HG03280 (cell line): Measurements from ENCODE around the gene CSRP2.

Source experiments
- ATAC-seq: cut with Tn5 transposase; IDR thresholded peaks from one replicate; pipeline ENCODE4 v1.9.1; 2021; ENCODE audit warnings: mild to moderate bottlenecking, moderate library complexity; ENCODE audit not compliant: unreplicated experiment

Gene CSRP2

DNA sequence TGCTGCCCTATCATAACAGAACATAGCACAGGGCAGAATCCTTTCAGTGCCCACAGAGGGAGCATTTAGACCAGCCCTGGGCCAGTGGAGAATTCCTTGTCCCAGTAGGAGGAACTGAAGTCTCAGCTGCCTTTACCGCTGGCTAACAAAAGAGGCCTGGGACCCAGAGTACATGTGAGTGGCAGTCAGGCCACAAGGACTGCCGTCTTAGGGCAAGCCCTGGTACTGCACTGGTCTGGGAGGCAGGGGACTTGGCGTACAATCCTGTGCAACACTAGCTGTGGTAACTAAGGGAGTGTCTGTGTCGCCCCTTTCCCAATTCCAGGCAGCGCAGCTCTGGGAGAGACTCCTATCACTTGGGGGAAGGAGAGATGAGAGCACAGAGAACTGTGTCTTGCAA is 17.0 kb upstream of the CSRP2 start:
- no peak for ATAC-seq

DNA sequence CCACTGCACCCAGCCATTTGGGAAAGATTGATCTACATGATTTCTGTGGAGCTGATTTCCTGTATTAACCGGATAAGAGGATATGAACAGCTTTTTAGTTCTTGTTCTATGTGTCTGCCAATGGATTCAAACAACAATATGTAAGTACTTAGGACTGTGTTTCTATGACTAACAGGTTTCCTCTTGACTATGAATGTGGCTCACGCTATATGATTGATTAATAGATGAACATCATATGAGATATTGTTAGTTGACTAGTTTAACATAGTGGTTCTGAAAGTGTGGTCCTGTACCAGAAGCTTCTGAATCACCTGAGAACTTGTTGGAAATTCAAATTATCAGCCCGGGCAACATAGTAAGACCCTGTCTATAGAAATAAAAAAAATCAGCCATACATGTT is 12.8 kb upstream of the CSRP2 start:
- ATAC-seq: no peak

DNA sequence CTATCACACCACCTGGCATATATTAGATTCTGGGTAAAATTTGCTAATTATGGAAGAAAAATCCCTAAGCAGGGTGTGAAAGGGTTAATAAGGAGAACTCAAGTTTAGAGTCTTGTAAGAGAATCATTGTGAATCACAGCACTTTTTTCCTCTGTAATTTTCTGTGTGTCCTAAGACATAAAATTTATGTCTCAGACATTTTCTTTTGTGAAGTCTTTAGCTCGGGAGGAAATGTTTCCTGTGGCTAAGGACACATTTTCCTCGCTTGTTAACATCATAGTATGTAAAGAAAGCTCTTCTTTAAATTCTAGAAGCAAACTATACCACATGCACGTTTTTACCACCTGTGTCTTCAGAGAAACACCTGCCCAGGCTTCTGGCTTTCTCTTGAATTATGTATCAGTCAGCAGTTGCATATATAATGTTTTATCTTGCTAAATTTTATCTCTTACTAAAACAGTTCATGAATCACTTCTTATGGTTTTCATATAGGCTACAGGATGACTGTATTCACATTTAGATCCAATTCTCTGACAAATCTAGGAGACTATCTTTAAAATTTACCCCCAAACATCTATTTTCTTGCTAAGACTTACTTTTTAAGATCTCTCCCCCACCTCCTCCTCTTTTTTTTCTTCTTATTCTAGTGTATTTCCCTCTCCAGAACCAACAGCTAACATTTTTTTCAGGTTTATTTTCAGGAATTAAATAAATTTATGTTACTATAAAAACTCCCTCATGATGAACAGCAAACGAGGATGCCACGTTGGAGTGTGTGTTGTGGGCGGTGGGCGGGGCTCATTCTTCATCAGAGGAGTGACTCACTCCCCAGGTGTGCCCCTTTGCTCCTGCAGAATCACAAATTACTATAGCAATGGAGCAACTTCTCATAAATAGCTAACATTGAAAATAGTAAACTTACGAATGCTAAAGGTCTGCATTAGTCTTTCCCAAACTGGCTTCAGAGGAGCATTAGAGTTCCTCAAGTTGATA is 11.6 kb upstream of the CSRP2 start:
- no peak for ATAC-seq

DNA sequence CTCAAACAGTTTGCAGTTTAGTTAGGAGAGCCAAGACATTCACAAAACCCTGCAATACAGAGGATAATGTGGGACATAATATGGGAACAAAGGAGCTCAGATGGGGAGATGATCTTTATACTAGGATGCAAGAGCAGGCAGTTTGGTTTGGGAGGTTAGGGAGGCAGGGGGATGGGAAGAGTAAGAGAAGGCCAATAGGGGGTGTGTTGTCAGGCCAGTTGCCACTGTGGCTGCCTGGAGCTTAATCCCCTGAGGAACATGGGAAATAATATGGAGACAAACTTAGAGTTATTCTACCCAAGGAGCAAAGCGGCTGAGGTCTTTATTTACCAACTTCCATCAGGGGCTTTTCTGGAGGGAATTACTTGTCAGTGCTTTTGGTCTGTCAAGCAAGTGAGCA is 10.0 kb upstream of the CSRP2 start:
- ATAC-seq: no peak

DNA sequence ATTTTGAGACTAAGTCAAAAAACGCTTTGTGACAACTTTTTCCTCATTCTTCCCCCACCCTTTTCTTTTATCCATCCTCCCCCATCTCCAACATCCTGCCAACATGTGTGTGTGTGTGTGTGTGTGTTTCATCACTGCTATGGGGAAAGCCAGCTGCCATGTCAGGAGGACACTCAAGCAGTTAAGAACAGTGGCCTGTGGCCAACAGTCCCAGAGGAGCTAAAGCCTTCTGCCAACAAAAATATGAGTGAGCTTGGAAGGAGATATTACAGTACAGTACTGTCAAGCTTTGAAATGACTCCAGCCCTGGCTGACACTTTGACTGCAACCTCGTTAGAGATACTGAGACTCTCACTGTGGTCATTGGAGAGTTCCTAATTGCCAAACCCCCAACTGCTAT is 5.0 kb upstream of the CSRP2 start:
- ATAC-seq: no peak

DNA sequence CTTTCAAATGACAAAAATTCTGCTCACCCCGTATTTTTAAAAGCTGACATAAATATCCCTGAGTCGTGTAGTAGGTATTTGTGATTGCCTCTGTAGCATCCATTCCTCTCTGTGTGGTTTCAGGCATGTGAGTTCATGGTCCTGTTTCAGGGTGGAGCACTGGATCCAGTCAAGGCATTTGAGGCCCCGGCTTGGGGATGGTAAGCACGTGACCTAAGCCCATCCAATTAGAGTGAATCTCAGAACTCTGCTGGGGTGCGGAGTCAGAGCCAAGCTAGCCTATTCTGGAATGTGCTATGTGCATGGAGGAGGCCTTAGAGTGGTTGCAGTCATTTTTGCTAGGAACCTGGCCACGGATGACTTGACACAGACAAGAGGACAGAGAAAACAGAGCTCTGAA is 4.3 kb upstream of the CSRP2 start:
- no peak for ATAC-seq

DNA sequence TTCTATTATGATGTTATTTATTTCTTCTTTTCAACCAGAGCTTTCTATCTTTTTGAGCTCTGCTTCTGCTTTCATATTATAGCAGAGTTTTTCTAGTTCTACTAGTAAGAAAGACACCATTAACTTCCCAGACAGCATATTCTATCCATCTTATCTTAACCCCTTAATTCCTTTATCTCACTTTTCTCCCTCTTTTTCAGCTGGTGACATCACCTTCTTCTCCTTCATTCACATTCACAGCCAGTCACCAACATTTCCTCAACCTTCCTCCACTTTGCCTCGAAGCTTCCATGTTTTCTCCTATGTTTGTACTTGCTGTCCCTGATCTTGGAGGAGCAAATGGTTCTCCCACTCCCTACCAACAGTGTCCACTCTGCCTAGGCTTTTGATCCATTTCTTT is 3.5 kb upstream of the CSRP2 start:
- ATAC-seq: no peak

DNA sequence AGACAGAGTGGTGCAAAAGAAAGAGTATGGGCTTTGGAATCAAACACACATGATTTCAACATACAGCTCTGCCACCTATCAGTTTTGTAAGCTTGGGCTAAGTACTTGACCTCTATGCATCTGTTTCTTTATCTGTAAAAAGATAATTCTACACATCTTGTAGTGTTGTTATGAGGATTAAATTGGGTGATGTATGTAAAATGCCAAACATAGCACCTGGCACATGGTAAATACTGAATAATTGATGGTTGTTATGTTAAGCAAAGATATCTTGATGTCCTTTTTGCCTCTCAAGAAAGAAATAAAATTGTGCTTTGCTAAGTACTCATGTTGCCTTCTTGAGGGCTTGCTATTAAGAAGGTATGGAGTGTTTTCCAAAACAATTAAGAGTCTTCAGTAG is 2.3 kb upstream of the CSRP2 start:
- no peak for ATAC-seq

DNA sequence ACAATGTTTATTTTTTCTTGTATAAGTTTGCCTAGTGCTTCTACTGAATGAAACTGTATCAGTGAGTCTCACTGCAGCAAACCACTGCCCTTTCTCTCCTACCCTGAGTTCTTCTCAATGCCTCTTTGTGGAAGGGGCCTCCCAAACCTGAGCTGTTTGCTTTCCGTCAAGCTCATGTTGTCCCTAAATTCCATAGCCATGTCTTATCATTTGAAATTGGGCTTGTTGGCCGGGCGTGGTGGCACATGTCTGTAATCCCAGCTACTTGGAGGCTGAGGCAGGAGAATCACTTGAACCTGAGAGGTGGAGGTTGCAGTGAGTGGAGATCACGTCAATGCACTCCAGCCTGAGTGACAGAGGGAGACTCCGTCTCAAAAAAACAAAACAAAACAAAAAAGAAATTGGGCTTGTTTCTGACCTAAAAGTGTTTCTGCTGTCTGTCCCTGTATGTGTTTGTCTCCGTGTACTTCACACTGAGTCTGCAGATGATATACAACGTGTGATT is 1.8 kb upstream of the CSRP2 start:
- ATAC-seq: no peak

DNA sequence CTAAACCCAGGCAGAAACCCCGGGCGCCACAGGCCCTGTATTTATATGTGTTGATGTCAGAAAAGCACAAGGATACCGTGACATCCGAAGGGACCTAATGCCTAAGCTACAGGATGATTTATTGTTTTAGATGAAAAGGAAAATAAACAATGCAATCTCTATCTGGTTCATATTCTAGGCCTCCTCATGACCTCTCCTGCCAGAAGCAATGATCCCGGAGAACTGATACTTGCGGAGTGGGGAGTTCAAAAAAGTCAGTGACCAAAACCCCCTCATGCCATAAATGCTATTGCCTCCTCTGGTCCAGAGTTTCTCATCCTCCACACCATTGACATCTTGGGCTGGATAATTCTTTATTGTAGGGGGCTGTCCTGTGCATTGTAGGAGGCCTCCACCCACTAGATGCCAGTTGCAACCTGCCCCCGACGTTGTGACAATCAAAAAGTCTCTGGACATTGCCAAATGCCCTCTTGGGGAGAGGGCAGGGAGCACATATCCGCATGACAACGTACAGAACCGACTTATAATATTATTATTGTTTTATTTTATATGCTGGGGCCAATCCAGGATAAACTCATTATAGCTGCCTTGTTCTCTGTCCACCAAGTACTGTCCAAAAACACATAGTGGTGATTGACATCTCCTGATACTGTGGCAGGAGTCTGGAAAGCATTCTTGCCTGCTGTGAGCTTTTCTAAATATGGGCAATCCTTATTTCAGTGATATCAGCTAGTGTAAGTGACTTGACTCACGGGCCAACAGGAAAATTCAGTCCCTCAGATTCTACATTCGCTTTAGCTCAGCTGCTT is 1.1 kb upstream of the CSRP2 start:
- ATAC-seq: no peak

DNA sequence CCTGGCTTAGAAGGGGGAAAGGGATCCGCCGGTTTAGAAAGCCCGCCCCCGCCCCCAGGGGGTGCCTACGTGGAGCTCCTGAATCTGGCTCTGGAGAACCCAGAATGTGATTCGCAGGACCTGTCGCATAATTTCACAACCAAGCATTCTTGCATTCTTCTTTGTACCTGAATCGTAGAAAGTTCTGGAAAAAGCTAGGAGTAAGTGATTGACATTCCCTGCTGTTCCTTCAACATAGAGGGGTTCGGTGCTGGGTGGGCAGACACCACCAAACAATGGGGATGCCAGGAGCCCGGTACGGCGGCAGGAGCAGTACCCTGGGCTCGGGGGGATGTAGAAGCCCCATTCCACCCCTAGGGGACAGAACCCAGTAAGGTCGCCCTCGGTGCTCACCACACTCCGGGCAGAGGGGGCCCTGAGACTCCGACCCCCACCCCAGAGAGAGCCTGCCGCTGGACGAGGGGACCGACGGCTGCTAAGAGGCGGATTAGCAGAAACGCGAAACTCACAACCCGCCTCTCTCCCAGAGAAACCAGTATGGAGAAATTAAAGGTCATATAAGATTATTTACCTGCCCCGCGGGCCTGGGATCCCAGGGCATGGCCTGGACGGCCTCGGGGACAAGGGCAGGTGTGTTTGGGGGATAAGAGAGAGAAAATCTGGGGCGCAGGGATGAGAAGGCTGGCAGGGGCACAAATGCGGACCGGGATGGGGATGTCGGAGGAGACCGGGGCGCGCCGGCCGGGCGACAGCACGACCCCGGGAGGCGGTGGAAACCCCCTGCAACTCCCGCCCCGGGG is 520 bp downstream of the CSRP2 start:
- ATAC-seq: peak; percentile 33

DNA sequence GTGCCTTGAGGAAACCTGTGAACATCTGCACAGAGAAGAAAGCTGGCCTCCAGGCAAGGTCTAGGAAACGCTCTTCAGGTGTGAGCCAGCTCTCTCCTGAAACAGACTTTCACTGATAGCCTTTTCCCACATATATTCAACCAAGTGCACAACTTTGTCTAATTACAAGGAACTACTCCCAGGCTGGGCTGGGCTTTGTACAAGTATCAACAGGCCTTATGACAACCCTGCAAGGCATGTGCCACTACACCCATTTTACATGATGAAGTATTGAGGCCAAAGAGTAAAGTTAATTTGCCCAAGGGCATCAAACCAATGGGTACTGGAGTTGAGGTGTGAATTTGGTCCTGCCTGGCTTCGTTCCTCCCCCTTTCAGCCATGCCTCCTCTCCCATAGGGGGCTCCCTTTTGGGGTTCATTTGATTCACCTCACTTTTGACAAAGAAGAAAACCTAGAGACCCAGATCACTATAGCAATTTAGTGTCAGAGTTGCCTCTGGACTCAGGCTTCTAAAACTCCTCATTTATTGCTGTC is 2.1 kb downstream of the CSRP2 start:
- ATAC-seq: no peak

DNA sequence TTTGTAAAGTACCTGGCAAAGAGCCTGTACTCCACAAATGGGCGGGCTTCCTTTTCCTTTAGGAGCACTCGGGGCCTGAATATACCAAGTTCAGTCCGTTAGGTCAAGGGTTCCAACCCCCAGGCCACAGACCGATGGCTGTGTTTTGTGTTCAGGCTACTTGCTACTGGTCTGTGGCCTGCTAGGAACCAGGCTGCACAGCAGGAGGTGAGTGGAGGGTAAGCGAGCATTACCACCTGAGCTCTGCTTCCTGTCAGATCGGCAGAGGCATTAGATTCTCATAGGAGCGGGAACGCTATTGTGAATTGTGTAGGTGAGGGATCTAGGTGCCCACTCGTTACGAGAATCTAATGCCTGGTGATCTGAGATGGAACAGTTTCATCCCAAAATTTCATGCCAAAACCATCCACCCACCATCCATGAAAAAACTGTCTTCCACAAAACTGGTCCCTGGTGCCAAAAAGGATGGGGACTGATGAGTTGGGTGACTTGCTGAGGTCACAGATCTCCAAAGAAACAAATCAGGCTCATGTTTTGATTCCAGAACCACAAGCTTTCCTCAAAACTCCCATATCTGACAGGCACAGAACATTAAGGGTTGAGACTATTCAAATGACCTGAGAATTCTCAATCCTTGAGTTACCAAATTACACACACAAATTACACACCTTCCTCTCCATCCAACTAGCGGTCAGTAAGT is 4.2 kb downstream of the CSRP2 start:
- no peak for ATAC-seq

DNA sequence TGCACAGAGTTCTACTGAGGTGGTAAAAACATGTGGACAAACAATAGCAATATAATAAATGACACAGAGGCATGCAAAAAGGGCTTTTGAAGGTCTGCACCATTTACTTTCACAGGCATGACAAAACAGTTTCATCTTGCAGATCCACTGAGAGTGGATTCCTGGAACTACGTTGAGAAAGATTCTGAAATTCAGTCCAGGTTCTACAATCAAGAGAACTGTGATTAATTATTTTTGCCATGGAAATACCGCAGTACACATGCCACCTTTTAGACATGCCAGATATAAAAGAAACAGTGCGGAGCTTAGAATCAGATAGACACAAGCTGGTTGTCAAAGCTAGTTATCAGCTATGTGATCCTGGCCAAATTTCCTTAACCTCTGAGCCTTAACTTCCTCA is 4.8 kb downstream of the CSRP2 start:
- no peak for ATAC-seq

DNA sequence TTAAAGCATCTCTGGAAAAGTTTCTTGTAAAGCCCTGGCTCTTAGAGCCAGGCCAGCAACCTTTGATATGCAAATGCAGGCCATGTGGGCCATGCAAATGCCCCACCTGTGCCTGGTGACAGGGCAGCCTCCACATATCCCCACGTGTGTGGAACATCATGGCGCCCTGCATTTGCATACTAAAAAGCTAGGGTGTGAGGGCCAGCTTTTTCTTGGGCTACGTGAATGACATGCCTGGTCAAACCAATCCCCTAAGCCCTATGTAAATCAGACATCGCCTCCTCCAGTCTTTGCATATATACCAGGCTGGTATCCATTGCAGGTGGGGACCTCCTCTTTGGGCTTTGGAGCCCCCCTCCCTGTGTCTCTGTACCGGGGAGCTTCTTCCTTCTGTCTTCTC is 6.4 kb downstream of the CSRP2 start:
- no peak for ATAC-seq

DNA sequence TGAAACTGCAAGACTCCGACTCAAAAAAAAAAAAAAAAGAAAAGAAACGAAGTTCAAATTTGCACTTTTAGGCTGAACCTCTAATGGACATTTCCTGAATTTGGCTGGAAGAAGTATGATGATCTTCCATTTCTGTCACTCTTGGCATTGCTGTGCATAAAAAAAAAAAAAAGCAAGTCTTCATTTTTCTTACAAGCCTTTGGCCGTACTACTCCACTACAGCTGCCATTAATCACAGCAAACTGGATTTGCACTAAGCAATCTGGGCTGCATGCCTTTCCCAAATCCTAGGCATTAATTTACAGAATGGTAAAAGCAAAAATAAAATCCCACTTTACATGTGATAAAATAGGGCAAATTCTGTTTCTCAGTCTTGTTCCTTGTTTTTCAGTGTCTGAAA is 7.1 kb downstream of the CSRP2 start:
- no peak for ATAC-seq

DNA sequence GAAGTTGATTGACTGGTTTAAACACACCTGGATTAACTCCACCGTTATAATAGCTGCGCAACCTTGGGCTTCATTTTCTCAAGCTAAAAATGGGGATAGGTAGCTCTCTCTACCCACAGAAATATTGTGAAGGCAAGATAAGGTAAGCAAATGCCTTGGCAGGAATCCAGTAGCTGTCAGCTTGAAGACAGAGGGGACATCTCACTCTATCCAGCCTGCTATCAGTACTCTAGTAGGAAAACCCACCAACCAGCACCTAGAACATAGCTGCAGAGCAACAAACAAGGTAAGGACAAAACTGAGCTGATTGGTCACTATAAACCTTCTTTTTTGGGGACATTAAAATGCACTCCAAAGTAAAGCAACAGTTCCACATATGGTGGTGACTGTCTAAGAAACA is 7.7 kb downstream of the CSRP2 start:
- no peak for ATAC-seq

DNA sequence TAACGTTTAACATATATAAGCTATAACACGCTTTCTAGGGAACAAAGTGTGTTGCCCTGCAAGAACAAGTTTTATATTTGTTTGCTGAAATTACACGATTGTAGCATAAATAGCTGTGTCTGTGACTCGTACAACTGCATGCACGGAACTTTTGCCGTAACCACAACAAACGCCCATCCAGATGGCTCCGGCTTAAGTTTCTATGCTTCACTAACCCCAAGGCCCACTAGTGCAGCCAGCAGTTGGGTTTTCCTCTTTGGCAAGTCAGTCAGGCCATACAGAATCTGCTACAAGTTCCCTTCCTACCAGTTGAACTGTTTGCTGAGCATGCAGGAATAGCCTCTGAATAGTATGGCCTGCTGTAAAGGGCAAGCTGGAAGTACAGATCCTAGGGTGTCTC is 12.1 kb downstream of the CSRP2 start:
- ATAC-seq: no peak

DNA sequence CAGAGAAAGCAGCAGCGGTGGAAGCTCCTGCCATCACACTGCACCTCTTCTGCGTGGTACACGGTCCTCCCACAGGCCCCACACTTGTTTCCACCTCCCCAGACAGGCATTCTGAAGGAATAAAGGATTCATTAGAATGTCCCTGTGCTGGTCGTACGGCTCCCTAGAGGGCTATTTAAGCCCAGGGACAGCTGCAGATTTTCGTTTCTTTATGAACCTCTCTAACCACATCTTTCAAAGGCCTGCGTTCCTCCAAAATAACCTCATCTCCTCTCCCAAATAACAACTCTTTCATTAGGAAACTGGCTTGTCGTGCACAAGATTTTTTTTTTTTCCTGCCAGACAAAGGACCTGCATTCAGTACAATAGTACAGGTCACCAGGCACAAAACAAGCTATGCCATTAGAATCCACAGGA is 12.7 kb downstream of the CSRP2 start:
- no peak for ATAC-seq

DNA sequence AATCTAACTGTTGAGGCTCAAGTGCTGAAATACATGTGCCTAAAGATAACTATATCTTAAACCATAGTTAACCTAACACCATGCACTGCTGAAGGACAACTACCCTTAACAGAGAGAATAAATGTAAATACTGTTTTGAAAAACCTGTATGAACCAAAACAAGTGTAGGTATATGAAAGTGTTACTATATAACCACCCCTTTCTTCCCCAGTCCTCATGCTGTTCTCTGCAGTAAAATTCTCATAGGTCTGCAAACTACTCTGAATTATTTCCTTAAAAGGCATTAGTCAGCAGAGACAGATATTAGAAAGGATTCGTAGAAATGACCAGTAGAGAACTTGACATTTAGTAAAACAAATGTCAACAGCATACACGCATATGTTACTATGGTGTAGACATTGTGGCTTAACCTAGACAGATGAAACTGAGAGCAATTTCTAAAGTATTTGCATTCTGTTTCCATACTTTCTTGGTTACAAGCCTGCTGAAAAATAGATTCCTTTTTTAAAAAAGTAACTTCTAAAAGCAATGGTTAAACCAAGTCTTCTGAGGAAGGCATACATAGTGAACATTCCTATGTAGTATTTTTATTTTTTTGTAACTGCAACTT is 13.9 kb downstream of the CSRP2 start:
- peak; percentile 90 for ATAC-seq
